GM21423 (cell line): Measurements from ENCODE around the gene ODAD3.
"Not testable (repeated sequence)": the region's sequence is repeated elsewhere in the genome, so short reads cannot be mapped to it uniquely, and the experiment has no call there.

Experiments
- ATAC-seq: cut with Tn5 transposase; IDR thresholded peaks from one replicate; pipeline ENCODE4 v1.9.1; 2021; ENCODE audit warnings: mild to moderate bottlenecking, moderate library complexity; ENCODE audit not compliant: unreplicated experiment

ODAD3 gene

DNA sequence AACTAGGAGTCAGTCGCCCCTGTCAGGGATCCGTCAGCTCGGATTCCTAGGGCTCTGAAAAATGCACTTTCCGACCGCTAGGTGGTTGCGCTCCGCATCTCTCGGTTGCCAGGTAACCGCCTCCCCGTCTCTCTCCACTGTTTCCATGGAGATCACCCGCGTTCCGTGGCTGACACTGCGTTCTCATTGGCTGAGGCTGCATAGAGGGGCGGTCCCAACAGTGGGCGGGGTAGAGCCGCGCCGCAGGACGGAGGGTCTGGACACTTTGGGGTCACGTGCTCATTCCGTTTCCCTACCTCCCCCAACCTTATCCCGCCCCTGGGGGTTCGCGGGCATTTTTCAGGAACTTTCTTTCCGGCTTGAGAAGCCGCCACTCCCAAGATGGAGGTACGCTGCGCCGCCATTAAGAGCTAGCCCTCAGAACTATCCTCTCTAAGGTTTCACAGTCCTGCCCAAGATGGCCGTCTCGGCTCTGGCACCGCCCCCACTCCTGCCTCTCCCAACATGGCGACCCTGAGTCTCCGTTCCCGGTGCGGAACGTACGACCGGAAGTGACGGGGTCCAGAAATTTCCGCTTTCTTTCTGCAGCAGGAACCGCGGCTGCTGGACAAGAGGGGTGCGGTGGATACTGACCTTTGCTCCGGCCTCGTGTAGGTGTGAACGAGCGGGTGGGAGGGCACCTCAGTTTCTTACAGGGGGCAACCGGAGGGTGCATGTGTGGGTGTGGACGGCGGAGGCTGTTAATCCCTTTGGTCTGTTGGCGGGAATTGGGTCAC, at the start of gene ODAD3, which contains the start of gene PRKCSH:
ODAD3 (minus strand) TSS at position 65 of the 776 bp plus-strand sequence. CDS start 105 bp downstream, outside the sequence.
PRKCSH (plus strand) TSS at position 579 of the 776 bp plus-strand sequence. CDS start 483 bp downstream, outside the sequence.
- ATAC-seq, result peak; percentile 89

DNA sequence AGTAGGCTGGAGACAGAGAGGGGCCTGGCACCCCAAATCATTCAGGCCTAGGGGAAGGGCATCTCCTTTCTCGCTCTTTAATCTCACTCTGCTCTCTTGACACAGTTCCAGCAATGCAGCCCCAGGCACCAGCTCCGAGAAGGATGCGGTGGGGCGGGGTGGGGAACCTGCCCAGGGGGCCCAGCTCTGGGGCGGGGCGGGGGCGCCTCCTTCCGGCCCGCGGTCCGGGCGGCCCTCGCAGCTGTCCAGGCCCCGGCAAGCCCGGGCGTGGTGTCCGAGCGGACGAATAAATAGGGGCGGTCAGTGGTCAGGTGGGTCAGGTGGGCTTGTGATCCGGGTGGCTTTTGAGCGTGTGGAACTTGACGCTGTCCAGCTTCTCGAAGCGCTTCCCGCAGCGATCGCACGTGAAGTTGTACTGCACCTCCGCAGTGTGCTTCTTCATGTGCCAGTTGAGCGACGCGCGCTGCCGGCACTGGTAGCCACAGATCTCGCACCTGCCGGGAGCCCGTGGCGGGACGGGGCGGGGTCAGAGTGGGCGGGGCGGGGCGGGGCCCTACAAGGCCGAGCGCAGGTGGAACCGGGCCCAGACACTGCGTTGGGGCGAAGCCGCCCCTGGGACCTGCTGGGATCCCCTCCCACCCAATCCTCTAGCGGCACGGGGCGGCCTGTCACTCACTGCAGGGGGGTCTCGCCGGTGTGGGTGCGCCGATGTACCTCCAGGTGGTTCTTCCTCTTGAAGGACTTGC, 48.6 kb upstream of the ODAD3 start:
- no peak for ATAC-seq

DNA sequence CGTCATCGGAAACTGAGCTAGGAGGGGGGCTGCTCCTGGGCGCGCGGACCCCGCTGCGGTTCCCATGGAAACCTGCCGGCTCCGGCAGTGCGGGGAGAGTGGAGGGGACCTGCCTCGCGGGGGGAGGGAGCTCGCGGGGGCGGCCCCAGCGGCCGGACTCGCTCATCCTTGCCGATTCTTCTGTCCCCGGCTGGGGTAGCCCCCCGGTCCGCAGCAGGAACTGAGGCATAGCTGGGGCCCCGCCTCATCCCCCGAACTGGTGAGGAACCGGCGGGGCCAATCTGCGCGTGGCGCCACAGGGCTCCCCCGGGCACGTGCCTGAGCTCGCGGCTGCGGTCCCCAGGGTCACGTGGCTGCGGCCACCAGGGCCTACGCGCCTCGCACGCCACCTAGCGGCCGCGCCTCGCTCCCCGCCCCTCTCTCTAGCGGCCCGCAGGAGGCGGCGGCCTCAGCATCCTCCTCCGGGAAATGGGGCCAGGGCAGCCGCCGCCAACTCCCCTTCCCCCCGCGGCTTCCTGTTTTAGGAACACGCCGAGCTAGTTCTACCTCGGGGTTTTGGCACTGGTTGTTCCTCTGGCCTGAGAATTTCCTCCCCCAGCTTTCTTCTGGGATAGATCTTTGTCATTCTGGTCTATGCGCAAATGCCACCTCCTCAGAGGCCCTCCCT, 47.6 kb upstream of the ODAD3 start:
- ATAC-seq, result peak; percentile 66

DNA sequence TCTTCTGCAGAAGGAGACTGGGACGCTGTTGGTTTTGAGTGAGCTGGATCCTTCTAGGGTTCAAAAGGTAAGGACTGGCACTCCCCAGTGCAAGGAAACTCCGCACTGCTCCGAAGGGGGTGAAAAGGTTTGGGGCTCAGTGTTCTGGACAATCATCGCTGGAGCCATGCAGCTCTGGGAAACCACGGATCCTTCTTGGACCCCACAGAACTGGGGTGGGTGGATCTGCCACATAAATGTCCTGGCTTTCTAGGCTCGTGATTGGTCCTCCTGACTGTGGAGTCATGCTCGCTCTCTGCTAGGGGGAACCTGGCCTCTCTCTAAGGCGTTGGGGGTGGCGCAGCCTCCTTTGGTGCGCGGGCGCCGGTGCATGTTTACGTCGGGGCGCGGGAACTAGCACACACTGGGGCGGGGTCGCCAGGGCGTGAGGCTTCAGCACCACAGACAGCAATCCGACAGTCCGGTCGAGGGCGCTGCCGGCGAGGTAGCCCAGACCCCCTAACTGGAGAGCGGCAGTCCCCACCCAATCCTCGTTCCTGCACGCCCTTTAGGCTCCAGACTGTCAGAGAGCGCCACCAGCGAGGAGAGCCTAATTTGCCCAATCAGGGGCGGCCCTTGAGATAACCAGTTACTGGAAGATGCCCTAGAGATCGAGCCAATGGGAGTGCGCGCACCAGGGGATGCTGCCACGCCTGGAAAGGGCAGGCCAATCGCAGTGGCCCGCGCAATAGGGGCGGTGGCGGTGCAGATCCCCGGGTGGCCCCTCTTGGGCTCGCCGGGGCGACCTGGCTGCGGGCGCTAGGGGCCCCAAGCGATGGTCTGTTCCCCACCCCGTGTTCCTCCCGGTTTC, 46.8 kb upstream of the ODAD3 start:
- ATAC-seq, result peak; percentile 56

DNA sequence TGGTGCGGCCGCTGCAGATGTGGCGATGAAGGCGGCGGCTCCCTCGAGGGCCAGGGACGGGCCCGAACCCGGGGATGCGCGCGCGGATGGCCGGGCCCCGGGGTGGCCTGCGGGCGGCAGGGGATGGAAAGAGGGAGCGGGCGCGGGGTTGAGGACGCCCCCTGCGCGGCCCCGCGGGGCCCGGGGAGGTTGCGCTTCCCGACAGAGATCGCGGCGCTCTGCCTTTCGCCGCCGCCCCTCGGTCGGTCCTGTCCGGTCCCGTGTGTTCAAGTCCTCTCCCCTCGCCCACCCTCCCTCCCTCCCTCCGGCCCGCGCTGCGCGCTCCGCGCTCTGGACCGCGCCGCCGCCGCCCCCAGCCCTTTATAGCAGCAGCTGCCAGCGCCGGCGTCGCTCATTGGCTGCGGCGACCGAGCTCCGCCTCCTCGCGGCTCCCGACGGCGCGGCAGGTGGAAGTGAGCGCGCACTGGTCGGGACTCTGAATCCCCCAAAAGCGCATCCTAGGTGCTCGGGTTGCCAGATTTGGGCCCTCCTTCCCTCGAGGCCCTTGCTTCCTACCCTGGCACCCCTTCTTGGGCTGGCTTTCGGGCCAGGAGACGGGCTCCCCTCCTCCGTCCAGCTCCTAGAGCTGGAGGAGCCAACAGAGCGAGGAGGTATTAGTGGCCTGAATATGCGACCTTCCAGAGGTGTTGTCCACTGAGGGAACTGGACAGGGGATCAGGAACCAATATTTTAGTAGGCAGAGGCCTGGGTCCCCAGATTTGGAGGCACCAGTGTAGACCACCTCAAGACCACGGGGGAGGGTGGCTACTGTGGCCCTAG, 46.0 kb upstream of the ODAD3 start, which contains the start of gene ELAVL3:
ELAVL3 (minus strand) TSS at position 332 of the 819 bp plus-strand sequence. CDS start 438 bp downstream, outside the sequence.
- no peak for ATAC-seq

DNA sequence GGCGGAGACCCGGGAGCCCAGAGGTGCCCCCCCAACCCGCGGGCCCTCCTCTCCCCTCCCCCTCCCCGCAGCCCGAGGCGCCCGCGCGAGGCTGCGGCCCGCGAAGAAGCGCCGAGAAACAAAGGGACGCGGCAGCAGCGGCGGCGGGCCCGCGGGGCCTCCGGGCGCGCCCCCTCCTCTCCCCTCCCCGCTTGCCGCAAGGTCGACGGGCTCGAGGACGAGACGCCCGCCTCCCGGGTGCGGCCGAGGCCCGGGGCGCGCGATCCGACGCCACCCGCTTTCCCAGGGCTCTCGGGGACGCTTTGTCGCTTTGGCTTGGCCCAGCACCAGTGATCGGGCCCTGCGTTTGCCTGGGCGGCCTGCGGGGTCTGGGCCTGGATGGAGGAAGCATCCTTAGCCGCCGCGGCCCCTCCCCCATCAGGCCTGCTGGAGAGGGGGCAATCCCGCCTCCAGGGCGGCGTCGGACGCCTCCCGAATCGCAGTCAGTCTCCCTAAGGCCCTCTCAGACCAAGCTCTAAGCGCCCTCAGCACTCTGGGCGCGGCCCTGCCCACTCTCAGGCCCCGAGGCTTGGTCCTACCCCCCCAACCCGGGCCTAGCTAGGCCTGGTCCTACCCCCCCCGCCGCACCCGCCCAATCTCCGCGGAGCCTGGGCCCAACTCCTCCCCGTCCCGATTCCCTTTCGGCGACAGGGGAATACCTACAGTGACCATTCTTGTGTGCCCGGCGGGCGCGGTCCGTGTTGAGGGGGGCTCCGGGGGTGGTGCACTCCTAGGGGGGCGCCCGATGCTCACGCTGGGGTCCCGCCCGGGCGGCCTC, 45.2 kb upstream of the ODAD3 start:
- ATAC-seq, result no peak

DNA sequence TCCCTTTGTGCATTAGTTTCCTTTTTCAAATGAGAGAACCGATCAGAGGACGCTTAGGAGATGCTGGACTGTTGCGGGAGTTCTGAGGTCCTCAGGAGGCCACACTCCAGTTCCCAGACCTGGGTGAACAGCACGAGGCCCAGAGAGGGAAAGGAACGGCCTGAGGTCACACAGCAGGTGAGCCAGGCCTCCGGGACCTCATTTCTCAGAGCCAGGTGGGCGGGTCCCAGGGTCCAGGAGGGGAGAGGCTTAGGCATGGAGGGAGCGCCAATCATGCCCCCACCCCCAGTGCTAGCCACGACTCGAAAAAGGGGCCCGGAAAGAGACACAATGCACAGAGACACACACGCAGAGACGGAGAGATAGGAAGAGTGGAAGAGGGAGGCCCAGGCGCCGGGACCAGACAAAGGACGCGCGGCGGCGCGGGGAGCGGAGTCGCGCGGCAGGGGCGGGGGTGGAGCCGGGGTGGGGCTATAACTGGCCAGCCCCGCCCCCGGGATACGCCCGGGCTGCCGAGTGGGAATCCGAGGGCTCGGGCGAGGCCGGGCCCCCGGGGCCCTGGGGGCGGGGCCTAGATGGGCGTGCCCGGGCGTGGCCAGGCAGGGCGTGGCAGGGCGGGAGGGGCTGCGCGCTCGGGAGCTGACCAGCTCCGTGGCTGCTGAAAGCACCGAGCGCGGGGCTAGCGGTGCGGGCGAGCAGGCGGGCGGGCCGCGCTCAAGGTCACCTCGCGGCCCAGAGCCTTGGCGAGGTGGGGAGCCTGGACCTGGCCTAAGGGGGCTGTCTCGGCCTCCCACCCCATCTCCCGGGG, 44.4 kb upstream of the ODAD3 start:
- no peak for ATAC-seq

DNA sequence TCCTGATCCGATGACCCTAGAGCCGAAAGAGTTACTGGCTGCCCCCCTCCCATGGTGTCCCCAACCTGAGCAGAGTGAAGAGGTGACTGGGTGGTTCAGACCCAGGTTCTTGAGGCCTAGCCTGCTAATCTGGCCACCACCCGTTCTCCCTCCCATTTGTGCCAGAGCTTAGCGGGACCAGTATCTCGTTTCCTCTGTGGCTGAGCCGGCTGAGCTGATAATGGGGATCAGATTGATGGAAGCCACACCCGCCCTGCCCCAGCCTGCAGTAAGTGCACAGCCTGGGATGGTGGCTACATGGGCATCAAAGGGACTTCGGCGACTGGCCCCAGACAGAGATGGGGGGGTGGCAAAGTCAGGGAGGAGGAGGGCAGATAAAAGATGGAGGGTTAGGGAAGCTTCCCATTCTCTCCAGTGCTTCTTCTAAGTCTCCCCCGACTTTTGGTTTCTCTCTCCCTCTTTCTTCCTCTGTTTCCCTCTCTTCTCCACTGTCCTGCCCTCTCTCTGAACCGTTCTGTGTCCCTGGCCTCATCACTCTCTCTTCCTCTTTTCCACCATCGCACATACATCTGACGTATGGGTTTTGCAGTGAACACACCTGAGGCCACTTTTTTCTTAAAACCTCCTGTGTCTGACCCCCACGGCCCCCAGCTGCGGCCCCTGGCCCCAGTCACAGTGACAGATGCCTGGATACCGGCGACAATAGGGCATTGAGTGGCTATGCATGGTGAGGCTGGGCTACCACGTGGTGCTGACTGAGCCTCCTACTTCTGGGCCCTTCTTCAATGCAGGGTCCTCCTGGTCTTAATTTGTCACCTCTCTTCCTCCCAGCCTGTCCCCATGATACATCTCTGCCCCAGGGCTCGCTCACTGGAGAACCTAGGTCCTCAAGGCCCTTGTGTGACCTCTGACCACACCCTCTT, 43.5 kb upstream of the ODAD3 start:
- no peak for ATAC-seq

DNA sequence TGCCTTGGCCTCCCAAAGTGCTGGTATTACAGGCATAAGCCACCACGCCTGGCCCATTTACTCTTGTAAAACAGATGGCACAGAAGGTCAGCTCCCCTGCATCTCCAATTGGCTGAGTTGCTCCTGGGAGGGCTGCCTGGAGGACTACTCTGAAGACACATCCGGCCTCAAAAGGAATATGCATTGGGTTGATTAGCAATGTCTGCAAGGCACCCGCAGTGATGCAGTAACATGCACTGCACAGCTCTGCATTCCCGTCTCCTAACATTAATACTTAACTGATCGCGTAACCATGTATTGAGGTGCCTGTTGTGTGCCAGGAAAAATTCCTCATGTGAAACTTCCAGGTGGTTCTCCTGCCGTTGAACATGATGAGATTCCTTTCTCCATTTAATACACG, 40.9 kb upstream of the ODAD3 start:
- ATAC-seq, result no peak

DNA sequence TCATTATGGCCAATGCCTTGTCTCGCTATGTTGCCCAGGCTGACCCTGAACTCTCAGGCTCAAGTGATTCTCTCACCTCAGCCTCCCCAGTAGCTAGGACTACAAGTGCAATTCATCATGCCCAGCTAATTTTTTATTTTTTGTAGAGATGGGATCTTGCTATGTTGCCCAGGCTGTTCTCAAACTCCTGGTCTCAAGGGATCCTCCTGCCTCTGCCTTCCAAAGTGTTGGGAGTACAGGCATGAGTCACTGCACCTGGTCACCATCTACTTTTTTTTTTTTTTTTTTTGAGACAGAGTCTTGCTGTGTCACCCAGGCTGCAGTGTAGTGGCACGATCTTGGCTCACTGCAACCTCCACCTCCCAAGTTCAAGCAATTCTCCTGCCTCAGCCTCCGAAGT, 40.4 kb upstream of the ODAD3 start:
- not testable (repeated sequence) for ATAC-seq

DNA sequence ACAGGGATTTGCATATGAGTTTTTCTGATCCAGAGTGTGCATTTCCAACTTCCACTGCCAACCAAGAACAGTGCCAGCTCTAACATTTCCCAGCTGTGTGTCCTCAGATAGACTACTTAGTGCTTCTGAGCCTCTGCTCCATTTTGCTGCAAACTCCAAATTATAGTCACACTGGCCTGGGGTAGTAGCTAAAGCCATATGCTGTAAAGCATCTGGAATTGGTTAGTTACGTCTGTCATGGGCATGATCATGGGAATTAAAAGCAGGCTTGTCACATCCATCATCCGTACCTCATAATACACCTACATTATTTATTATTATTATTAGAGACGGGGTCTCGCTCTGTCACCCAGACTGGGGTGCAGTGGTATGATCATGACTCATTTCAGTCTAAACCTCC, 38.8 kb upstream of the ODAD3 start:
- no peak for ATAC-seq

DNA sequence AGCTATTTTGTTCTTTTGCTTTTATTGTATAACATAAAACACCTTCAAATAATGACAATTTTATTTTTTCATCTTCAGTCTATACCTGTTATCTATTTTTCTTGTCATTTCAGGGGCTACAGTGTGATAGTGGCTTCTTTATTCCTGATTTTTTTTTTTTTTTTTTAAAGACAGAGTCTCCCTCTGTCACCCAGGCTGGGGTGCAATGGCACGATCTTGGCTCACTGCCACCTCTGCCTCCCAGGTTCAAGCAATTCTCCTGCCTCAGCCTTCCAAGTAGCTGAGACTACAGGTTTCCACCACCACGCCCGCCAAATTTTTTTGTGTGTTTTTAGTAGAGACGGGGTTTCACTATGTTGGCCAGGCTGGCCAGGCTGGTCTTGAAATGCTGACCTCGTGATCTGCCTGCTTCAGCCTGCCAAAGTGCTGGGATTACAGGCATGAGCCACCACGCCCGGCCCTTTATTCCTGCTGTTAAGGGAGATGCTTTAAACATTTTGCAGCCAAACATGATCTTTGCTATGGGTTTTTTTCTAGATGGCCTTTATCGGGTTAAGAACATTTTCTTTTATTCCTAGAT, 33.4 kb upstream of the ODAD3 start:
- ATAC-seq, result not testable (repeated sequence)

DNA sequence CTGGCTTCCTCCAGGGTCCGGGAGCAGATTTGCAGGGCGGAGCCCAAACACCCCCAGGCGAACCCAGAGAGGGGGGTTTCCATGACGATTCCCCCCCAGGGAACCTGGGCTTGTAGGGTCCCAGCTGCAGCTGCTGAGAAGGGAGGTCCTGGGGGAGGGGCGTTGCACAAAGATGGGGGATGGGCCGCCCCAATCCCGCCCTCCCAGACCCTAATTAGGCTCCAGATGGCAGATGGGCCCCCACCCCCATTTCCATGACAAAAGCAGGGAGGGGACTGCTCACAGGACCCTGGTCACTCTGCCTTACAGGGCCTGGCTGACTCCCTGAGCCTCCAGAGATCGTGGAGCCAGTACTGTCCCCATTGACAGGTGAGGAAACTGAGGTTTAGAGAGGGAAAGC, 30.7 kb upstream of the ODAD3 start:
- no peak for ATAC-seq

DNA sequence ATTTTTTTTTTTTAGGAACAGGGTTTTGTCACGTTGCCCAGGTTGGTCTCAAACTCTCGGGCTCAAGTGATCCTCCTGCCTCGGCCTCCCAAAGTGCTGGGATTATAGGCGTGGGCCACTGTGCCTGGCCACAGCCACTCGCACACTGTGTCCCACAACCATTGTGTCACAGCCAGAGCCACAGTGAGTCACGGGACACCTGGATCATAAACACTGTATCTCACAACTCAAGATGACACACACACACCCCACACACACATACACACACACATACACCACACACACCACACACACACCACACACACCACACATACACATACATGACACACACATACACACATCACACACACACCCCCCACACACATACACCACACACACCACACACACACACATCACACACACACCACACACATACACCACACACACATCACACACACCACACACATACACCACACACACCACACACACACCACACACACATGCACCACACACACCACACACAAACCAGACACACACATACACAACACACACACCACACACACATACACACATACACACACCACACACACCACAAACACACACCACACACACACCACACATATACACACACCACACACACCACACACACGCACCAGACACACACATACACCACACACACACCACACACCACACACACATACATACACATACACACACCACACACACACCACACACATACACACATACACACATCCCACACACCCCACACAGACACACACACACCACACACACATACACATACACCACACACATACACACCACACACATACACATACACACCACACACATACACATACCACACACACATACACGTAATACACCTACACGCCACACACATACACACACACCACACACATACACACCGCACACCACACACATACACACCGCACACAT, 29.7 kb upstream of the ODAD3 start:
- ATAC-seq, result no peak

DNA sequence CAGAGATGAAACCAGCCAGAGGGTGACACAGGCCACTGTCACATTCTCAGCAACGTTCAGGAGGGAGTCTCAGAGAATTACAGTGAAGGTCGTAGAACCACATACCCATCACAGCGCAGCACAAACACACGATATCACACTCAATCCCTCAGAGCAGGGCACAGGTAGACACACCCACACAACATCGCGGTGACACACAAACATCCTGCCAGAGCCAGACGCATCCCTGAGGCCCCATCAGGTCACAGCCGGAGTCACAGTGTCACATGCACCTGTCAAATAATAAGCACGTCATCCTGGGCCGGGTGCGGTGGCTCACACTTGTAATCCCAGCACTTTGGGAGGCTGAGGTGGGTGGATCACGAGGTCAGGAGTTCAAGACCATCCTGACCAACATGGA, 28.5 kb upstream of the ODAD3 start:
- no peak for ATAC-seq
